ENCODE data around the gene FBXO42.

DNA sequence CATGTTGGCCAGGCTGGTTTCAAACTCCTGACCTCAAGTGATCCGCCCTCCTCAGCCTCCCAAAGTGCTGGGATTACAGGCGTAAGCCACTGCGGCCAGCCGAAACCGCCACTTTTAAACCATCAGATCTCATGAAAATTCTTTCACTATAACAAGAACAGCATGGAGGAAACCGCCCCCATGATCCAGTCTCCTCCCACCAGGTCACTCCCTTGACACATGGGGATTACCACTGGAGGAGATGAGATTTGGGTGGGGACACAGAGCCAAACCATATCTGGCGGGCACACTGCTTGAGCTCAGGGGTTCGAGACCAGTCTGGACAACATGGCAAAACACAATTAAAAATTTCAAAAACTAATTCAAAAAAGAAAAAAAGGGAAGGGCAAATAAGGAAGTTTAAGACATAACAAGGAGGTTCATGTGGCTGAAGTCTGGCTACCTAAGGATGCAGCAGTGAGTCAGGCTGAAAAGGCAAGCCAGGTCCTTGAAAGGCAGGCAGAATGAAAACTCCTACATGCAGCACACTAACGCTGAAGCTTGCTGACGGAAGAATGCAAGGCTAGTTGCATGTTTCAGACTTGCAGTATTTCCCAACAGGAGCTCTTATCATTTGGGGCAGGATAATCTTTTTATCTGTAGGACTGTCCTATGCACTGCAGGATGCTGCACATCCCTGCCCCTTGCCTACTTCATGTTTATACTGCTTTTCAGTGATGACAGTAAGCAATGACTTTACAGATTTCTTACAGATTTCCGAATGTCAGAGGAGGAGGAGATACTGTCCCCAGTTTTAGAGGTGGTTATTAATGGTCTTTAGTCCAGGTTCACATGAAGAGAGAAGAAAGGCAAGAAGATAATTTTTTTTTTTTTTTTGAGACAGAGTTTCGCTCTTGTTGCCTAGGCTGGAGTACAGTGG lies 49.3 kb downstream of the FBXO42 start:
- no peak for TF ChIP-seq GATA3 (IDR thresholded peaks at IDR 0.05; ENCODE audit: low read depth, low read length)
- TF ChIP-seq GATA2 (IDR thresholded peaks at IDR 0.05; ENCODE audit: low read depth, low read length) = no peak; the same call in 1 of the 2 replicates
